NCI-H2081 (cell line): ENCODE measurements around the gene DIAPH2.

ENCODE experiments used
- DNase-seq, 2 experiments: peaks; one replicate each; lab custom pipeline; 2025; lab: John Stamatoyannopoulos, UW

The DIAPH2 gene

DNA sequence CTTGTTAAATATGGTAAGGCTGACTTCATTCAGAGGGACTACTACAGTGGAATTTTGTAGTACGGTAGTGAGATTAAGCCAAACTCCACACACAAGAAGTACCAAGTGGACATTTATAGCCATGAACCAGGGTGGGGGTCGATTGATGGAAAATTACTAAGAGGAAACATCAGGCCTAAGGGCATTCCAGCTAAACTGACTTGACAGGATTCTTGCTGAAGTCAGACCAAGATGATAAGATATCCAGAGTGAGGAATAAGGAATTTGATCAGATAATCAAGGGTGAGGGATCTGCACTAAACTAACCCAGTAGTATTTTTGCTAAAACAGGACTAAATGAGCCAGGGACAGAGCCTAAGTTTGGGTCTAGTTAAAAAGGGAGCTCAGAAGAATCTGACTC lies 796.6 kb downstream of the DIAPH2 start:
- no peak for DNase-seq

DNA sequence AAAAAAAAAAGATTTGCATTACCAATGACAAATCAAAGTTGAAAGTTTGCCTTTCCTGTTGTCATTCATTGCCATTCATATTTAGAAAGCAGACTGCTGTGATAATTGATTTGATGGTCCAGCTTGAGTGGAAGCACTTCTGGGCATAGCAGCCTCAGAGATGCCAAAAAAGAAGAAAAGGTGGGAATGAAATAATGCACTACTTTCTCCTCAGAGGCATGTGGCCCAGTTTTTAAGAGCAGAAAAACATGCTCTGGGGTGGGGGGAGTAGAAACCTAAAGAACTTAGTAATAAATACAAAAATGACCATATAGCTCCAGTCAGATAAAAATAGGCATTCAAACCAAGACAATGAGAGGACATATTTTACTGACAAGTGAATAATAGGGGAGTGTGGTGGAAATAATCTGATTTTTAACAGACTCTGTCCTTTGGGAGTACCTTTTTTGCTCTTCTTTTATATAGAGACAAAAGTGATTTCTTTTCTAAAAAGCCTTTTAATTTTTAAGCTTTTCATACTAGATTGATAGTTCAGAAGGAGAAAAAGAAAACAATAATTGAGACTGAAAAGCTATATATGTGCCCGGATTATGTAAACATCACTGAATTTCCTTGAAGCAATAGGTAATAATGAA lies 798.1 kb downstream of the DIAPH2 start:
- peak; percentile 3 to 38 for DNase-seq

- no peak for DNase-seq
Measured at GRCh38 chrX:97490656-97491055, 806.0 kb downstream of the DIAPH2 start.

- DNase-seq, result no peak
Measured at GRCh38 chrX:97494756-97495372, 810.2 kb downstream of the DIAPH2 start.

GRCh38 chrX:97498093-97498492 lies 813.5 kb downstream of the DIAPH2 start:
- no peak for DNase-seq

DNA sequence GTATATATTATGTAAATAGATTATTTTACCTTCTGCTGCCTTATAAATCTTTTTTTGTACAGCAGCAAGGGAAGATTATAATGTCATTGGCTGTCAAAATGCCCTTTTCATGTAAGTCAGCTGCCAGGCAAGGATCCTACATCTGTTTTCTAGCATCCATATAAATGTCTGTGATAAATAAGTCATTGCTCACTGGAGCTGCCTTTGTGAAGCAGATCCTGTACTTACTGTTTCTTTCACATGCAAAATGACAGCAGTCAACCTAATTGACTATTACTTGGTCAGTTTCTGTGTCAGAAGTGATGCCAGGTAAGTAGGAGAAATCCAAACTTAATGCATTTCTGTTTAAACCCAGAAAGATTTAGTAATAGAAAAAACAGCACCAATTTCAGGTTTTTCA lies 819.8 kb downstream of the DIAPH2 start:
- no peak for DNase-seq

GRCh38 chrX:97517763-97518162 lies 833.1 kb downstream of the DIAPH2 start:
- DNase-seq, result no peak

- DNase-seq, result no peak
Measured at GRCh38 chrX:97522307-97522706, 837.7 kb downstream of the DIAPH2 start.

DNA sequence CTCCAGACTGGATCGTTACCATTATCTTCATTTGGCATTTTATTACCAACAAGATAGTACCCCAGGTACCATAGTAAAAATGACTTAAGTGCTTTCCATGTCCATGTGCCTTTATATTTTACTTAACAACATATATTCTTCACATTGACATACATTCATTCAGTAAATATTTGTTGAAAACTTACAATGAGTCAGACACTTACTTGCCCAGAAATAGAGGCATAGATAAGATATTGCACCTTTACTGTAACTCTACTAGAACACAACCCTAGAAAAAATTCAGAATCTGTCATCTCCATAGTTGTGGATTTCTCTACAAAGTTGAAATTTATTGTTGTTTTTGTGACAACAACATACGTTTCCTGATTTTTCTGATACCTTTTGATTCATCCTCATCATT lies 839.7 kb downstream of the DIAPH2 start:
- no peak for DNase-seq

DNA sequence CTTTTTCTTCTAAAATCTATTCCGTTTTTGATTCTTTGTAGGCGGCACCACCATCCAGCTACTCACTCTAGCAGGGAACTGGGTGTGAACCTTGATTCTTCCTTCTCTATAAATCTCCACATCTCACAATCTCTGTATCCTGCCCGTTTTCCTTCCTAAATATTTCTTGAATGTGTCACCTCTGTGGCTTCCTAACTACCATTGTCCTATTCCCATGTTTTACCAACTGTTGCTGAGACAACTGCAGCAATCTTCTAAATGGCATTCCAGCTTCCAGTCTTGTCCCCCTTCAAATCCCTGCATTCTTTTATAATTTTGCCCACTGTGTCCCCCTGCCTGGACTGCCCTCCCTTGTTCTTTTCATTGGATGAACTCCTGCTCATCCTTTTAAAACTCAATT lies 840.4 kb downstream of the DIAPH2 start:
- no peak for DNase-seq

DNA sequence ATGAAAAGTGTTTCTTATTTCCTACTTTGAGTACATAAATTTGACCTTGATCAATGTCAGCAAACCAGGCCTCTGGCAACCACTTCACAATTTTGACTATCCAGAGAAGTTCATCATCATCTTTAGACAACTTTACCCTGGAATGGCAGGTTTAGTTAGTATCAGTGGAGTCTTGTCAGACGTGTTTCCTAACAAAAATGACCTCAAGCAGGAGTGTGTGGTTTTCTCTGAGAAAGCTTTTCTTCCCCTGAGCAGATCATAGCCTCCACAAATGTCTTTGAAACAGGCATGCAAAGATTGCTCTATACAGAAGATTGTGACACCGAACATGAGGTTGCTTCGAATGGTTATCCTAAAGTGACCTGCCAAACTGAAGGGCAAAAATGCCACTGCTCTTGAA lies 841.3 kb downstream of the DIAPH2 start:
- no peak for DNase-seq

DNA sequence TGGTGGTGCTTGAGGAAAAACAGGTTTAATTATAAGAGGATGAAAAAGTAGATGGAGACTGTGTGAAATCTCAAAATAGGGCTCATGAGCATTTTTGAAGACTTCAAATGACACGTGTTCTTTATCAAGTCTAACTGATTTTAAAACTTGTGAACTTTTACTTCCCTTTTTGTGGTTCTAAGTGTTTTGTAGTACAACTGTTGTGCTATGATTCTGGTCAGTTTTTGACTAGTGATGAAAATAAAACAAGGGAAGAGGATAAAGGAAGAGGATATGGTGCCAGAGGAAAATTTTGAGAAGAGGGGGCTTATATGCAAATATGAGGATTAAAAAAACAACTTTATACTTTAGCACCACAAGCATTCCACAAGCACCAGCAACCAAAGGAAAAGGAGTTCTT lies 843.1 kb downstream of the DIAPH2 start:
- DNase-seq, result no peak

DNA sequence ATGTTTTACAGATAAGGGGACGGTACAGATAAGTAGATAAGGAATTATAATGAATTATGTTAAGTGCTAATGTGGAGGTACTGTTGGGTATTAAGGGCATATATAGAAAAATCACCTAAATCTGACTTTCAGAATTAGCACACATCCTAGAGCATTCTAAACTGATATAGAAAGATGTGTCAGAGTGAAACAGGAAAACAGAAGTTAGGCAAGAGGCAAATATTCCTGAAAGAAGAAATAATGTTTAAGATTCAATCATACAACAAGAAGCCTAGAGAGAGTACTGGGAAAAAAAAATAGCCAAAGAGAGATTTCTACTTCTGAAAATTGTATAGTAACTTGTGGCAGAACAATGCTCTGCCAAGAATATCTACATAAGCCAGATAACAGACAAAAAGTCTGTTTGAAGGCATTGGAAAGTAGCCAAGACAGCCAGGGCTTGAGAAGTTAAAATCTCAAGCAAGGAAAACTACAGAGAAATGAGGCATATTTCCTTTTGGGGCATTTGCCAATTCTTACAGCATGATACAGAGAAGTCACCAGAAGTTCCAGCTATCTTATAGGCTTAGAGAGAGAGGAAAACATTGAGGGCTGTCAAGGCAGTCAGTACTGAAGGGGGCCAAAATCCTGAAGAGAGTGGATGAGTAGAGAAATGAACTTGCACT lies 845.0 kb downstream of the DIAPH2 start:
- DNase-seq, result no peak

- no peak for DNase-seq
Measured at GRCh38 chrX:97531825-97532224, 847.2 kb downstream of the DIAPH2 start.

DNA sequence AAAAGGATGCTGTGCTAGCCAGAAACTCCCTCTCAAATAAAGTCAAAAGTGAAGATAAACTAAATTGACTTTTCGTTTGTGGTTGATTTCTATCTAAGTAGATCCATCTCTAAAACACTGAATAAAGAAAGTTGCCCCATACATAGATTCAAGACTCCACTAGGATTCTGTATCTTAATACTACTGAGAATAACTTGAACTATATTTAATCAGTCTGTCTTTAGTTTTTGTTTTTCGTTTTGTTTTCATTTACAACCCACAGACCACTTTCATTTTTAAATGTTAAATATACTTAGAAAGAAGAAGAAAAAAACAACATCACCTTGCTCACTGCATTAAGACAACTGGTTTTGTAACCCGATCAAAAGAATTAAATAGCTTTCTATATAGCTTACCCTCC lies 854.1 kb downstream of the DIAPH2 start:
- no peak for DNase-seq

DNA sequence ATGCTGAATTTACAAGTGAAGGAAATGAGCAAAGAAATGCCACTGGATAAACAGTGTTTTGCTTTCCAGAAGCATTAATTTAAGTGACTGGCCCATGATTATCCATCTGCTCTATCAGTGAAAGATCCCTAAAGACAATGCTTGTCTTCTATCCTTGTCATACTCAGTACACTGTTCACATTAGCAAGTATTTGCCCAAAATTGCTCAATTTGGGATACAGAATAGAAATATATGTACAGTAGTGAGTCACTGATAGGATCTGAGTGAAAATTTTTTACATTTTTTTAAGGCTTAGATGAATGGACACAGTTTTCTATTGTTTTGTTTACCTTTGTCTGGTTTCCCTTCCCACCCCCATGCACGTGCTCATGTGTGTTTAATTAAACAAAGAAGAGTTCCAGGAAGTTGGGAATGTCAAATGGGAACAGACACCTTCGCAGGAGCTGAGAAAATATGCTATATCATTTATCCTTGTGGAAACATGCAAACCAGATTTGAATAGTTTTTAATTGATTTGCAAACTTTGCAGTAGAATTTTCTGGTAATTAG lies 855.4 kb downstream of the DIAPH2 start:
- DNase-seq, result no peak

DNA sequence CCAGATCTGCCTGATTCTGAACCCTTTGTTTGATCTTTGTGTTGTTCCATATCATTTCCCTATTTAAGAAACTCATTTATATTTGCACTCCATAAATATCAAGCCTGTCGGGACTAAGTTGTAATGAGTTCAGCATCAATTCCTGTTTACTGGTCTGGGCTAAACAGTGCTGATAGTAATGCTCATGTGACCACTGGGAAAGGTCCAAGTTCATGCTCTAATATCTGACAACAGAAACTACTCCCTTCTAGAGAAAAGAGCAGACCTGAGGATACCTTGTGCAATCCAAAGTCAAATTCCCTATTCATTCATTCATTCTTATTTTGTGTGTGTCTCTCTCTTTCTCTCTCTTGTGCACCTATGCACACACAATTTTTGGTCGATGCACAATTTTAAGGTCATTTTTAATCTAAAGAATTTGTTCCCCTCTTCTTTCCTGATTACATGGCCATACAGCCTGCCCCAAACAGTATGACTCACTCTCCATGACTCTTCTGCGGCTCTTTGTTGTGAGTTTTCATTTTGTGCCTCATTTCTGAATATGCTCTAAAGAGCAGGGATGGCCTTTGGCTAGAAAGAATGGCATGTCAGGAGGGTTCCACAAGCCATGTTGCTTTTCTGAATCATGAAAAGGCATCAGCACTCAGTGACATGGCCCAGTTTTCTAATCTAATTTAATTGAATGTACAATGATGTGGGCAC lies 863.4 kb downstream of the DIAPH2 start:
- no peak for DNase-seq

DNA sequence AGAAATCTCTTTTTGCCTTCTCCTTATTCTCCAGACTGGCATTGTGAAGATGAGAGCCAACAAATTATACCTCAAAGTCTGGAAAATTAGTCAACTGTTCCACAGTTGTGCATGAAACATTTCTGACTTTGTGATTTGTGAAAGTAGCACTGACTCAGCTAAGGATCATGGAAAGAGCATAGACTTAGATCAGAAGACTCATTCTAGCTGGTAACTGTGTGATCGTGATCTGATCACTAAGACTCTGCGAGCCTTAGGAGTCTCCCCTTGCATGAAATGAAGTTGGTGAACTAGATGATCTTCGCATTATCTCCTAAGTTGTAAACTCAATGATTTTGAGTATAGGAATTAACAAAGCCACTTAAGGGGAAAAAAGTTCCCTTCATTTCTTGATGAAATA lies 867.2 kb downstream of the DIAPH2 start:
- no peak for DNase-seq

- no peak for DNase-seq
Measured at GRCh38 chrX:97553833-97554232, 869.2 kb downstream of the DIAPH2 start.

- no peak for DNase-seq
Measured at GRCh38 chrX:97556359-97556758, 871.7 kb downstream of the DIAPH2 start.

DNA sequence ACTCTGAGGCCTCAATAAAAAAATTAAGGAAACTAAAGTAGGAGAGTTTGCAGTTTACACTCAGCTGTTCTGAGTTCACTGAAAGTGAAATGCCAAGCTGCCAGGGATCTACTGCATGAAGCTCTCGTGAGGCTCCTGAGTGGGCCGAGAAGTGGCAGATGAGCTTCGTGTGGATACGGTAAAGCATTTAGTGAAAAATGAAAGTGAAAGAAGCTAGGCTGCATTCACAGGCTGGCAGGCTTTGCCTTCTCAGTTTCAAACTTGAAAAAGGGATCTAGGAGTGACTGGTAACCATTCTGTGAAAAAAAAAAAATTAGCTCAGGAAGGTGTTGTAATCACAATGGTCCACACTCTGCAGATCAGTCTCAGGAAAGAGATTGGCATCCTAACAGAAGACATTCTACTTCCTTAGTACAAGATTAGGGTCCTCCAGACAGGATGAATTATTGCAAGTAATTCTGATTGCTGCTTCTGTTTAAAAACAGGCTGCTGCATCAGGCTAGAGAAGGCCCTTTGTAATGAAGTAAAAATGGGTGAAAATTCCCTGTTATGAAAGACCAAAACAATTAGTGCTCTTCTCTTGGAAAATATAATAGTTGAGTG lies 879.0 kb downstream of the DIAPH2 start:
- no peak for DNase-seq

- DNase-seq, result no peak
Measured at GRCh38 chrX:97564496-97564895, 879.9 kb downstream of the DIAPH2 start.
